Stromal cell of bone marrow (primary cell): ENCODE data around the gene L1TD1.
"Not testable (repeated sequence)": the region's sequence is repeated elsewhere in the genome, so short reads cannot be mapped to it uniquely, and the experiment has no call there.

Experiments used
- DNase-seq: peaks from one replicate; pipeline ENCODE4 v3.0.0-alpha.2; 2012; ENCODE audit warnings: low read depth

The L1TD1 gene, protein sequence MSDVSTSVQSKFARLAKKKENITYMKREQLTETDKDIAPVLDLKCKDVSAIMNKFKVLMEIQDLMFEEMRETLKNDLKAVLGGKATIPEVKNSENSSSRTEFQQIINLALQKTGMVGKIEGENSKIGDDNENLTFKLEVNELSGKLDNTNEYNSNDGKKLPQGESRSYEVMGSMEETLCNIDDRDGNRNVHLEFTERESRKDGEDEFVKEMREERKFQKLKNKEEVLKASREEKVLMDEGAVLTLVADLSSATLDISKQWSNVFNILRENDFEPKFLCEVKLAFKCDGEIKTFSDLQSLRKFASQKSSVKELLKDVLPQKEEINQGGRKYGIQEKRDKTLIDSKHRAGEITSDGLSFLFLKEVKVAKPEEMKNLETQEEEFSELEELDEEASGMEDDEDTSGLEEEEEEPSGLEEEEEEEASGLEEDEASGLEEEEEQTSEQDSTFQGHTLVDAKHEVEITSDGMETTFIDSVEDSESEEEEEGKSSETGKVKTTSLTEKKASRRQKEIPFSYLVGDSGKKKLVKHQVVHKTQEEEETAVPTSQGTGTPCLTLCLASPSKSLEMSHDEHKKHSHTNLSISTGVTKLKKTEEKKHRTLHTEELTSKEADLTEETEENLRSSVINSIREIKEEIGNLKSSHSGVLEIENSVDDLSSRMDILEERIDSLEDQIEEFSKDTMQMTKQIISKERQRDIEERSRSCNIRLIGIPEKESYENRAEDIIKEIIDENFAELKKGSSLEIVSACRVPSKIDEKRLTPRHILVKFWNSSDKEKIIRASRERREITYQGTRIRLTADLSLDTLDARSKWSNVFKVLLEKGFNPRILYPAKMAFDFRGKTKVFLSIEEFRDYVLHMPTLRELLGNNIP

DNA sequence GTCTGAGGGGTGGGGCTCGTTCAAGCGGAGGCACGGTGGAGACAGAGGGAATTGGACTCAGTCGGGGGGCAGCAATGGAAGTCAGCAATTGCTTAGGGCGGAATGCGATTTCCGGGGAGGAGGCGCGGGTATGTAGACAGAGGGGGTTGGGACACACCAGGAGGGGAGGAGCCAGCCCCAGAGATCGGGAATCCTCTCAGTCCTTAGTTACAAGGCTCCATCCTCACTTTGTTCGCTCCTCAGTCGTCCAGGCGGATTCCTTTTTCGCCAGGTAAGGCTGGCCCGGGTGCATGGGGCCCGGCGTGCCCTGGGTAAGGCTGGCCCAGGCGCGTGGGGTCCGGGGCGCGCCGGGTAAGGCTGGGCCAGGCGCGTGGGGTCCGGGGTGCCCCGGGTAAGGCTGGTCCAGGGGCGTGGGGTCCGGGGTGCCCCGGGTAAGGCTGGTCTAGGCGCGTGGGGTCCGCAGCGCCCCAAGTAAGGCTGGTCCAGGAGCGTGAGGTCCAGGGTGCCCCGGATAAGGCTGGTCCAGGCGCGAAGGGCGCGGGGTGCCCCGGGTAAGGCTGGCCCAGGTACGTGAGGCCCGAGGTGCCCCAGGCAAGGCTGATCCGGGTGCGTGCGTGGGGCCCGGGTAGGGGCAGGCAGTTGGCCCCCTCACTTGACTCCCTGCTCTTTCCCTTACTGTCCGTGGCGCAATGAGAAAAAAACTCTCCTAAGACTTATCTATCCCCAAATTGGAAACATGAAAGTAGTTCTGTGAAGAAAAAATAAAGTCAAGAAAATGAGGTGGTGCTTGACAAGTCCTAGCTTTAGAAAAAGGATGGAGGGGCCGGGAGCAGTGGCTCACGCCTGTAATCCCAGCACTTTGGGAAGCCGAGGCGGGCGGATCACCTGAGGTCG lies at the start of gene L1TD1:
L1TD1 (plus strand) TSS at position 199 of the 894 bp plus-strand sequence. CDS start 11,780 bp downstream, outside the sequence.
- DNase-seq, result no peak

DNA sequence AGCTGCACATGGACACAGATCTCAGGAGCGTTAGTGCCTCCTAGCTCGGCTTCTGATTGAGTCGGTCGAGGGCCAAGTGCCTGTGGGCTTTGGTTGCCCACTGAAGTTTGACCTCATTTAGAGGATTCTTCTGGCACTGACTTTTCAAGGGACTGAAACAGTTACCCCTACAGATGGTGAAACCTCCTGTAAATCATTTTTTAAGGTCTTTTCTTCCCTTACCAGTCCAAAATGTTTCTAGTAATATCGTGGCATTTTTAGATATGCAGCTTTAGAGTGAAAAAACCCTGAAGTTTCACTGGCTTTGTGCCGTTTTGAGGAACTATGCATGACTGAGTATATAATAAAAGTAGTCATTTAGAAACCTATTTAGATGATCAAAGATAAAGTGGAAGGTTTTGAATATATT lies 34.7 kb upstream of the L1TD1 start:
- DNase-seq, result no peak

DNA sequence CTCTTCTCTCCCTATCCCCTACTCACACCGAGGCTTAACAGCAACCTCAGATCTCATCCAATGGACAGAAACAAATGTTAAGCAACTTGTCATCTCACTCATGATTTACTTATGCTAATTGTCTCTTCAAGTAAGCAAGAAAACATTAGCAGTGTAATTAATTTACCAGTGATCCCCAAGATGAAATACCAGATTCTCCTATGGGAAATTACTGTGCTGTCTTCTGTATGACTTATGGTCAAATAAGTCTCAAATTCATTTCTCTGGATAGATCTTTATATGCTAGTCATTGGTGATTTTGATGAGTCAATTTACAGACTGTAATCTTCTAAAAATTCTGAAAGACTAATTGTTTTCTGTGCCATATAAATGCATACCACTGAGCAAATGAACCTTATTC lies 32.9 kb upstream of the L1TD1 start:
- DNase-seq, result no peak

DNA sequence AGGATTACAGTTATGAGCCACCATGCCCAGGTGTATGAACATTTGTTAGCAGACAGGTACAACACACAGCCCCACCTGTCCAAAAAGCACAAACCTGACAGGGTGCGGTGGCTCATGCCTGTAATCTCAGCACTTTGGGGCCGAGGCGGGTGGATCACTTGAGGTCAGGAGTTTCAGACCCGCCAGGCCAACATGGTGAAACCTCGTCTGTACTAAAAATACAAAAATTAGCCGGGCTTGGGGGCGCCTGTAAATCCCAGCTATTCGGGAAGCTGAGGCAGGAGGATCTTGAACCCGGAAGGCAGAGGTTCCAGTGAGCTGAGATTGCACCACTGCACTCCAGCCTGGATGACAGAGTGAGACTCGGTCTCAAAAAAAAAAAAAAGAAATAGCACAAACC lies 24.3 kb upstream of the L1TD1 start:
- not testable (repeated sequence) for DNase-seq

DNA sequence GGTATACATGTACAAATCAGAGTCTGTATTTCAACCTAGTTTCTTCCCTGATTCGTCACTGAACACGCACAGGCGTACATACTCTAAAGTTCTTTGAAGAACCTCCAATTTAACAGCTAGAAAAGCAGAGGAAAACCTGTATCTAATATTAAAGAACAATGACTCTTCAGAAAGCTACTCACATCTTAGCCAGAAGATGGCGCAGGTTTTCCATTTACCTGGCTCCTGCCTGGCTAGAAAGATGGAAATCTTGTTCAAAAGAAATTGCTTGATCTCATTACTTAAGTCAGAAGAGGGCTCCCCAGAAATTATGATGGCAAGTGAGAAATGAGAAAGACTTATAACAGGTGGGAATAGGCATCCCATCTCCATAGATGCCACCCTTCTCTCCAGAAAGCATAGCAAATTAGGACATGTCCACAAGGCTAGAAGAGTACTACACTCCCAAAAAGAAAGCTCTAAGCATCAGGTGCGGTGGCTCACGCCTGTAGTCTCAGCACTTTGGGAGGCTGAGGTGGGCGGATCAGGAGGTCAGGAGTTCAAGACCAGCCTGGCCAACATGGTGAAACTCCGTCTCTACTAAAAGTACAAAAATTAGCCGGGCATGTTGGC lies 19.0 kb upstream of the L1TD1 start:
- DNase-seq, result peak; percentile 25

DNA sequence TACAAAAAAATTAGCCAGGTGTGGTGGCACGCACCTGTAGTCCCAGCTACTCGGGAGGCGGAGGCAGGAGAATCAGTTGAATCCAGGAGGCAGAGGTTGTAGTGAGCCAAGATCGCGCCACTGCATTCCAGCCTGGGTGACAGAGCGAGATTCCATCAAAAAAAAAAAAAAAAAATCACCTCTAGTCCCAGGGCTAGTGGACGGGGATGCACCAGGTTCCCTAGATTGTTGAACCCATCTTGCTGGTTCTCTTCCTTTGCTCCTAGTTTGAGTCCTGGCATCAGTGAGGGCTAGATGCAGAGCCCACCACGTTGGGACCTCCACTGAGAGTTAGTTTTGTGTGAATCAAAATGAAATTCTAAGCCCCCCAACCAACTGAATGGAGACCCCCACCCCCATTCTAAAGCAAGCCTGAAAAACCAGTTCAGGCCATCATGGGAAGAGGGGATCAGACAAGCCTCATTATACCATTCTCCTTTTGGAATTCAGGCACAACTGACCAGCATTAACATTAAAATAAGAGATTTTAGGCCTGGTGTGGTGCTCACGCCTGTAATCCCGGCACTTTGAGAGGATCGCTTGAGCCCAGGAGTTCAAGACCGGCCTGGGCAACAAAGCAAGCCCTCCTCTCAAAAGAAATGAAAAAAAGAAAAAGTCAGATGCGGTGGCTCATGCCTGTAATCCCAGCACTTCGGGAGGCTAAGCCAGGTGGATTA lies 17.9 kb upstream of the L1TD1 start:
- DNase-seq, result no peak

DNA sequence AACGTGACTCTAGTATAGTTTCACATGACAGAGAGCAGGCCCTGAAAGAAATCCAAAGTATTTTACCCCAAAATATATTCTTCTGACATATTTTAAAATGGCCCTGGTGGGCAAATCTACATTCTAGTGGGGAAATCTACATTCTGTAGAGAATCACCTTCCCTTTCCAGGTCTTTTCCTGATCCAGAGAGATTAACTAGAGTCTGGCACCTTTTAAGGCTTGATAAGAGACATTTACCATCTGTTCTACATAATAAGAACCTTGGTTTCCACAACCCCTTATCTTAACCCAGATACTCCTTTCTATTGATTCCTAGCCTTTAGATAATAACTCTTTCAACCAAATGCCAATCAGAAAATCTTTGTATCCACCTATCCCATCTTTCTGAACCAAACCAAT lies 17.0 kb upstream of the L1TD1 start:
- no peak for DNase-seq

DNA sequence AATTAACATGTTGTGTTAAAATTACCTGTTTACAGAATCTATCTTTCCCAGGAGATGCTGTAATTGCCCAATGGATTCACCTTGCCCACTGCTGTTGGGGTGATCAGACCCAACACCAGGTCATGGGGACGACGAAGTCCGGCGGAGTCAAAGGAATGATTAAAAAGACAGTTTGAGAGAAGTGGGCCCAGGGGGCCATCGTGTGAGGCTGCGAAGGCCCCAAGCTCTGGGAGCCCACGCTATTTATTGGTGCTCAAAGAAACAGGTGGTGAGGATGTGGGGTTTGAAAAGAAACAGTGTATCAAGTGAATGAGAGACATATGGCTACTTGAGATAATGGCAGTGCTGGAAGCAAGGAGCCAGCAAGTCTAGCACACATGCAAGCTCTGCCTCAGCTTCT lies 16.3 kb upstream of the L1TD1 start:
- DNase-seq, result no peak

DNA sequence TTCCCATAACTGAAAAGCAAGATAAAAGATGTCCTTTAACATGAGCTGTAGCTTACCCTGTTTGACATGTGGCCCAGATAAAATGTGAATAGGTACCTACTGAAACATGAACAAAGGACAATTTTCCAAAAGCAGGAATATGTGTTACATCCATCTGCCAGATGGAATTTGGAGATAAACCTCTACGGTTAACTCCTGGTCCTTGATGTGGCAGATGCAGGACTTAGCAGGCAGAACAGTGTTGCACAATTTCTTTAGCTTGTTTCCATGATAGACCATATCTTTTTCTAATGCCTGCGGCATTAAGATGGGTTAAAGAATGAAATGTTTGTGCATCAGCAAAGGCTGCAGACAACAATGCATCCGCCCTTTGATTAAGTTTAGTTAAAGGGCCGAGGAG lies 14.6 kb upstream of the L1TD1 start:
- not testable (repeated sequence) for DNase-seq

DNA sequence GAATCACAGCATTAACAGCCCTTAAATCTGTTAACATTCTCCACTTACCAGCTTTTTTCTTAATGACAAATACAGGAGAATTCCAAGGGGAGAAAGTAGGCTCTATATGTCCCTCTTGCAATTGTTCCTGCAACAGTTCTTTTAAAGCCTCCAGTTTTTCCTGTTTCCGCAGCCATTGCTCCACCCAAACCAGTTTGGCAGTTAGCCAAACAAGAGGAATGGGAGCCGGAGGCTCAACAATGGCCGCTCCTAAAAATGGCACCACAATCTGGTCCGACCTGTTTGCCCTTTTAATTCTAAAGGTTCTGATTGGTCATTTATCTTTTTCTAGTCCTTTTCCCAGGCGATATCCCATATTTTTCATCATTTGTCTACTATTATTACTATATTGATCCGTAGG lies 14.0 kb upstream of the L1TD1 start:
- DNase-seq, result no peak

DNA sequence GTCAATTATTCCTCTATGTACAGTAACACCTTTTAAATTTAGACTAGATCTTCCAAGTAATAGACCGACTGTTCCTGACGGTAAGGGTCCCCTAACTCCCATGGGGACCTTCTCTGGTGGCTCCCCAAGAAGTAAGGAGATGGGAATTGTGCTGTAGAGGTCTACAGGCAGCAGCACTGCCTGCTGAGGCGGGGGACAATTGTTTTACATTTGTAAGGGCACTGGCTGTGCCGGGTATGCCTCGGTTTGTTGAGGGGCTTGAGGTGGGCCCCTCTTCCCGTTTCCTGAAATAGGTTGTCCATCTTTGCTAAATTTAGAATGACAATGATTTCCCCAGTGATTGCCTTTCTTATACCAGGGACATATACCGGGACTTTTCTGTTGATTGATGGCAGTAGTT lies 13.1 kb upstream of the L1TD1 start:
- DNase-seq, result no peak

DNA sequence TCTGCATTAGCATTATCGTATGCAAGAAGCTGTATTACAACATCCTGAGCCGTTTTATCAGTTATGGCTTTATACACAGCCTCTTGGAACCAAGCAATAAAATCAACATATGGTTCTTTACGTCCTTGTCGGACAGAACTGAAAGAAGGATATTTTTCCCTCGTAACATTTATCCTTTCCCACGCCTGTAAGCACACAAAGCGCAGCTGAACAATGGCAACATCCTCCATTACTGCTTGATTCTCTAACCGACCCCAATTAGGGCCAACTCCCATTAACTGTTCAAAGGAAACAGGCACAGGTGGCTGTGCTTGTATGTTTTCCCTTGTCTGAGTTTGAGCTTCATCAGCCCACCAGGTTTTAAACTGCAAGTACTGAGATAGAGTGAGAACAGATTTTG lies 12.5 kb upstream of the L1TD1 start:
- not testable (repeated sequence) for DNase-seq

DNA sequence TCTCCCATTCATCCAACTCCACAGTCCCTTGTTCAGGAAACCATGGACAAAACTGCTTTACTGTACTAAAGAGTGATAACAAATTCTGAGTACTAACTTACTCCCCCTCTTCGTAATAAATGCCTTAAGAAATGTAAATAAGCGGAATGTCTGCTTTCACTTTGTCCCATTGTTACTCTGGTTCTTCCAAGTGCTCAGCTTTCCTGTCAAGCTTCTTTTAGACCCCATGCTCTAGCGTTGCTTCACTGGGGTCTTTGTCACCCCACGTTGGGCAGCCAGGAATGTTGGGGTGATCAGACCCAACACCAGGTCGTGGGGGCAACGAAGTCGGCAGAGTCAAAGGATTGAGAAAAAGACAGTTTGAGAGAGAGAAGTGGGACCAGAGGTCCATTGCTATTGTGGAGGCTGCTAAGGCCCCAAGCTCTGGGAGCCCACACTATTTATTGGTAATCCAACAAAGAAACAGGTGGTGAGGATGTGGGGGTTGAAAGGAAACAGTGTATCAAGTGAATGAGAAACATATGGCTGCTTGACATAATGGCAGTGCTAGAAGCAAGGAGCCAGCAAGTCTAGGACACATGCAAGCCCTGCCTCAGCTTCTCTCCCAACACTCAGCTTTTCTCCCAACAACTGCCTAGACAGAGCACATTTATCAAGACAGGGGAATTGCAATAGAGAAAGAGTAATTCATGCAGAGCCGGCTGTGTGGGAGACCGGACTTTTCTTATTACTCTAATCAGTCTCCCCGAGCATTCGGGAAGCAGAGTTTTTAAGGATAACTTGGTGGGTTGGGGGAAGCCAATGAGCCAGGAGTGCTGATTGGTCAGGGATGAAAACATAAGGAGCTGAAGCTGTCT lies 11.3 kb upstream of the L1TD1 start:
- DNase-seq, result not testable (repeated sequence)

DNA sequence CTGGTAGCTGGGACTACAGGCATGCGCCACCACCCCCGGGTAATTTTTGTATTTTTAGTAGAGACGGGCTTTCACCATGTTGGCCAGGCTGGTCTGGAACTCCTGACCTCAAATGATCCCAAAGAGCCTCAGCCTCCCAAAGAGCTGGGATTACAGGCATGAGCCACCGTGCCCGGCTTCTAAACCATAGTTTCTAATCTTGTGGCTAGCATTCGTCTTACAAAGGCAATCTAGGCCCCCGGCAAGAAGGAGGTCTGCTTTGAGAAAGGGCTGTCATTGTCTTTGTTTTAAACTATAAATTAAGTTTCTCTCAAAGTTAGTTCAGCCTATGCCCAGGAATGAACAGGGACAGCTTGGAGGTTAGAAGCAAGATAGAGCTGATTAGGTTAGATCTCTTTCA lies 10.3 kb upstream of the L1TD1 start:
- no peak for DNase-seq

DNA sequence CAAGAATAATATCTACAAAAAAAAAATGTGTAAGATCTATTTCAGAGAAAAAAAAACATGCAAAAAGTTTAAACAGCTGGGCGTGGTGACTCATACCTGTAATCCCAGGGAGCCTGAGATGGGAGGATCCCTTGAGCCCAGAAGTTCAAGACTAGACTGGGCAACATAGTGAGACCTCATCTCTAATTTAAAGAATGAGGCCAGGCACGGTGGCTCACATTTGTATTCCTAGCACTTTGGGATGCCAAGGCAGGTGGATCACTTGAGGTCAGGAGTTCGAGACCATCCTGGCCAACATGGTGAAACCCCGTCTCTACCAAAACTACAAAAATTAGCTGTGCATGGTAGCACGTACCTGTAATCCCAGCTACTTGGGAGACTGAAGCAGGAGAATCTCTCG lies 9.4 kb upstream of the L1TD1 start:
- DNase-seq, result not testable (repeated sequence)

DNA sequence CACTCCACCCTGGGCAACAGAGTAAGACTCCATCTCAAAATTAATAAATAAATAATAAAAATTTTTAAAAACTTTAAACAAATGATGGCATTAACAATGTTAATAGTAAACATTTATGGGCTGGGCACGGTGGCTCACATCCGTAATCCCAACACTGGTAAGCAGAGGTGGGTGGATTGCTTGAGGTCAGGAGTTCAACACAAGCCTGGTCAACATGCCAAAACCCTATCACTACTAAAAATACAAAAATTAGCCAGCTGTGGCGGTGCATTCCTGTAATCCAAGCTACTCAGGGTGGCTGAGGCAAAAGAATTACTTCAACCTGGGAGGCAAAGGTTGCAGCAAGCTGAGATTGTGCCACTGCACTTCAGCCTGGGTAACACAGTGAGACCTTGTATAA lies 9.0 kb upstream of the L1TD1 start:
- no peak for DNase-seq

DNA sequence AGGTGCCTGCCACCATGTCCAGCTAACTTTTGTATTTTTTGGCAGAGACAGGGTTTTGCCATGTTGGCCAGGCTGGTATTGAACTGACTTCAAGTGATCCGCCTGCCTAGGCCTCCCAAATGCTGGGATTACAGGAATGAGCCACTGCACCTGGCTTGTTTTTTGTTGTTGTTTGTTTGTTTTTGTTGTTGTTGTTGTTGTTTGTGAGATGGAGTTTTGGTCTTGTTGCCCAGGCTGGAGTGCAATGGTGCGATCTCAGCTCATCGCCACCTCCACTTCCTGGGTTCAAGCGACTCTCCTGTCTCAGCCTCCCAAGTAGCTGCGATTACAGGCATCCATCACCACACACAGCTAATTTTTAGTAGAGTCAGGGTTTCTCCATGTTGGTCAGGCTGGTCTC lies 7.1 kb upstream of the L1TD1 start:
- DNase-seq, result no peak

DNA sequence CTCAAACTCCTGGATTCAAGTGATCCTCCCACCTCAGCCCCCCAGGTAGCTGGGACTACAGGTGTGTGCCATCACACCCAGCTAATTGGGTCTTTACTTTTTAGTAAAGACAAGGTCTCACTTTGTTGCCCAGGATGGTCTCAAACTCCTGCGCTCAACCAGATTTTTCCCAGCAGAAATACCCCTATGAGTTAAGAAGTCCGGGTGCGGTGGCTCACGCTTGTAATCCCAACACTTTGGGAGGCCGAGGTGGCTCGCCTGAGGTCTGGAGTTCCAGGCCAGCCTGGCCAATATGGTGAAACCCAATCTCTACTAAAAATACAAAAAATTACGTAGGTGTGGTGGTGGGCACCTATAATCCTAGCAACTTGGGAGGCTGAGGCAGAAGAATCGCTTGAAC lies 6.5 kb upstream of the L1TD1 start:
- DNase-seq, result no peak

DNA sequence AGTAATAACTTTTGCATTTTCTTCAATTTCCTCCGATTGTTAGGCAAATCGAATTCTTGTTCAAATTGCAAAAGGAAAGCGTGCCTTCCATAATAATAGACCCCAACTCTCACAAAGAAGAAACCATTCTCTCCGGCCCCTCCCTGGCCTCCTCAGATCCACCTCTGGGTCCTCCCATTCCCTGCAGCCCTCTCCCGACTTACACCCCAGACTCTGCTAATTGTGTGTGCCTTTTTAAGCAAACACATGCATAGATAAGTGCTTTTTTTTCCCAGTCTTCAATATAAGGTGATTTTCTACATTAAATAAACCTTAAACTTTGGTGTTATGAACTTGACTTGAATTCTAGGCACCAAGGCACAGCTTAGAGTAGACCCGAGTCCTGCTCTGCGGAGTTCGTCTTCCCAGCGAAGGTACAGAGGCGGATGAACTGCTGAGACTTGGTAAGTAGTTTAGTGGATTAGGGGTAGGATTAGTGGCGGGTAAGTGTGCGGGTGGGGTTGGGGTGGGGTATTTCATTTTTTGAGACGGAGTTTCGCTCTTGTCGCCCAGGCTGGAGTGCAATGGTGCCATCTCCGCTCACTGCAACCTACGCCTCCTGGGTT lies 1.5 kb downstream of the L1TD1 start:
- DNase-seq, result no peak
